ENCODE measurements around the gene MCC.

MCC gene

GRCh38 chr5:113364466-113364865, 123.8 kb downstream of the MCC start:
- ChIA-PET CTCF (no interaction called here), POLR2A (interaction anchor here (0.6 kb wide), 1 partner anchor 103 kb away, joined by 5 read pairs; no protein-coding TSS in a partner anchor)
- H3K4me3 ChIP-seq (ENCODE audit: low read depth, low read length): no peak overlapping the region
- DNase-seq (ENCODE audit: low read depth, low spot score): no peak
- TF ChIP-seq CTCF (IDR thresholded peaks at IDR 0.05; ENCODE audit: insufficient read depth, low read length, missing control alignments): no peak

- ChIA-PET POLR2A (no interaction called here), CTCF (interaction anchor here (1.4 kb wide), 1 partner anchor 149 kb away, joined by 4 read pairs; no protein-coding TSS in a partner anchor)
- DNase-seq (ENCODE audit: low read depth, low spot score): no peak
- no peak overlapping the region for H3K4me3 ChIP-seq (ENCODE audit: low read depth, low read length)
- no peak for TF ChIP-seq CTCF (IDR thresholded peaks at IDR 0.05; ENCODE audit: insufficient read depth, low read length, missing control alignments)
Measured at GRCh38 chr5:113361701-113362100, 126.6 kb downstream of the MCC start.

- POLR2A ChIA-PET: no interaction called here
- DNase-seq (ENCODE audit: low read depth, low spot score): no peak
- H3K4me3 ChIP-seq (ENCODE audit: low read depth, low read length): no peak overlapping the region
- no peak for TF ChIP-seq CTCF (IDR thresholded peaks at IDR 0.05; ENCODE audit: insufficient read depth, low read length, missing control alignments)
- CTCF ChIA-PET: interaction anchor here (1.3 kb wide), 1 partner anchor 18 kb away, joined by 7 read pairs; no protein-coding TSS in a partner anchor
Measured at GRCh38 chr5:113359419-113359818, 128.8 kb downstream of the MCC start.

- ChIA-PET CTCF (no interaction called here), POLR2A (no interaction called here)
- TF ChIP-seq CTCF (IDR thresholded peaks at IDR 0.05; ENCODE audit: insufficient read depth, low read length, missing control alignments): no peak
- no peak overlapping the region for H3K4me3 ChIP-seq (ENCODE audit: low read depth, low read length)
- DNase-seq (ENCODE audit: low read depth, low spot score): no peak
Measured at GRCh38 chr5:113358696-113359095, 129.6 kb downstream of the MCC start.

- H3K4me3 ChIP-seq (ENCODE audit: low read depth, low read length): no peak overlapping the region
- TF ChIP-seq CTCF (IDR thresholded peaks at IDR 0.05; ENCODE audit: insufficient read depth, low read length, missing control alignments): no peak
- DNase-seq (ENCODE audit: low read depth, low spot score): no peak
- ChIA-PET CTCF (interaction anchor here (1.5 kb wide), 1 partner anchor 22 kb away, joined by 5 read pairs; no protein-coding TSS in a partner anchor), POLR2A (no interaction called here)
Measured at GRCh38 chr5:113357696-113358476, 130.4 kb downstream of the MCC start.

- TF ChIP-seq CTCF (IDR thresholded peaks at IDR 0.05; ENCODE audit: insufficient read depth, low read length, missing control alignments): no peak
- no peak overlapping the region for H3K4me3 ChIP-seq (ENCODE audit: low read depth, low read length)
- ChIA-PET CTCF (interaction anchor here (0.6 to 1.5 kb wide), 4 partner anchors 7 to 27 kb away, joined by 3 to 5 read pairs (median 4); no protein-coding TSS in a partner anchor), POLR2A (no interaction called here)
- DNase-seq (ENCODE audit: low read depth, low spot score): no peak
Measured at GRCh38 chr5:113356487-113356886, 131.8 kb downstream of the MCC start.
